K562 (cell line): ENCODE data around the gene AHCYL2. TPM values are rescaled to one million over a fixed set of nuclear protein-coding genes. Genes with fewer than 3 reads are reported as not detected.
"Not testable (repeated sequence)": the region's sequence is repeated elsewhere in the genome, so short reads cannot be mapped to it uniquely, and the experiment has no call there.

Experiments used
- ATAC-seq: fragments of 200-7000 bp; cut with Tn5 transposase; 3 replicates; pipeline ENCODE4 v1.9.1; 2020; ENCODE audit warnings: moderate library complexity
- BruUV-seq: library from RNA; stranded (reverse); fragments of 400-500 nt; replicated peaks from 2 replicates; lab custom pipeline; 2021; lab: Mats Ljungman, UMichigan
- CTCF ChIA-PET: fragments of 300-600 bp; formaldehyde crosslinking; extraction: SDS; loops from one replicate; lab custom pipeline; 2021; ENCODE audit warnings: low intra/inter-chr PET ratio; lab: Yijun Ruan, JAX
- POLR2A ChIA-PET: fragments of 300-600, 350-650 bp; sonication (Branson Sonifier 250); formaldehyde crosslinking; extraction: SDS; loops from one replicate; lab custom pipeline; 2021; ENCODE audit warnings: antibody characterized with exemption, inconsistent platforms; lab: Yijun Ruan, JAX
- DNase-seq, 4 experiments: peaks; one replicate each; pipeline versions ENCODE4 v3.0.0 to v3.0.0-alpha.2; 2011 to 2018; ENCODE audit warnings: low spot score in 3 of 4, mixed read lengths in 3 of 4; ENCODE audit errors: extremely low read depth in 1 of 4
- FAIRE-seq: peaks from 2 replicates; lab custom pipeline; 2011; peaks lifted over from hg19 to GRCh38; lab: Jason Lieb, UNC
- H2AFZ ChIP-seq: 2 replicates; pipeline ENCODE4 v1.6.0; 2011; ENCODE audit warnings: low read depth, low read length, control low read depth, inconsistent platforms
- H3K27ac ChIP-seq: fragments of 200-600 bp; 3 replicates; pipeline ENCODE4 v1.8.0; 2011; ENCODE audit warnings: low read depth, mild to moderate bottlenecking, control low read depth, inconsistent platforms, low read length, moderate library complexity, mixed read lengths; ENCODE audit errors: extremely low read depth
- H3K27me3 ChIP-seq, 2 experiments: fragments of 300-600 bp in 1 of 2; 2 replicates in 1 of 2; 3 replicates in 1 of 2; pipeline versions ENCODE4 v1.6.0 to v1.8.0; 2011; ENCODE audit warnings: inconsistent platforms in 2 of 2, low read length in 2 of 2, mild to moderate bottlenecking in 1 of 2, mixed read lengths in 1 of 2, moderate library complexity in 1 of 2; ENCODE audit not compliant: control insufficient read depth in 2 of 2, insufficient read depth in 2 of 2
- H3K36me3 ChIP-seq: fragments of 300-600 bp; 3 replicates; pipeline ENCODE4 v1.8.0; 2011; ENCODE audit warnings: mild to moderate bottlenecking, low read length, inconsistent platforms; ENCODE audit not compliant: control insufficient read depth, insufficient read depth
- H3K4me1 ChIP-seq, 2 experiments: fragments of 200-600 bp in 1 of 2; replicated peaks in 1 of 2; 2 replicates in 1 of 2; 3 replicates in 1 of 2; pipeline versions ENCODE4 v1.5.1 to v1.8.0; 2011; ENCODE audit warnings: inconsistent platforms in 2 of 2, low read length in 2 of 2, mild to moderate bottlenecking in 1 of 2, mixed read lengths in 1 of 2, moderate library complexity in 1 of 2; ENCODE audit not compliant: control insufficient read depth in 2 of 2, insufficient read depth in 2 of 2
- H3K4me2 ChIP-seq: 2 replicates; pipeline ENCODE4 v1.6.1; 2011; ENCODE audit warnings: low read length, control low read depth, inconsistent platforms, mixed read lengths; ENCODE audit not compliant: insufficient read depth
- H3K4me3 ChIP-seq: fragments of 200-600 bp; sonication (generic), shearing (Covaris generic); 2 replicates; pipeline ENCODE4 v1.5.1; 2016; ENCODE audit warnings: control low read depth, inconsistent platforms
- H3K79me2 ChIP-seq: fragments of 200-600 bp; 3 replicates; pipeline ENCODE4 v1.8.0; 2011; ENCODE audit warnings: low read length, inconsistent platforms; ENCODE audit not compliant: control insufficient read depth, insufficient read depth
- H3K9ac ChIP-seq, 2 experiments: 2 replicates each; pipeline versions ENCODE4 v1.6.0 to v1.6.1; 2011; ENCODE audit warnings: low read depth in 2 of 2, low read length in 2 of 2, control low read depth in 1 of 2, inconsistent platforms in 1 of 2, mild to moderate bottlenecking in 1 of 2, mixed read lengths in 1 of 2; ENCODE audit not compliant: insufficient read depth in 1 of 2
- H3K9me1 ChIP-seq: one replicate; pipeline ENCODE4 v1.6.0; 2011; ENCODE audit warnings: inconsistent platforms, mild to moderate bottlenecking, low read length, moderate library complexity; ENCODE audit not compliant: control insufficient read depth, insufficient read depth
- H3K9me3 ChIP-seq: replicated peaks from 2 replicates; pipeline ENCODE4 v1.5.1; 2011; ENCODE audit warnings: low read depth, low read length, inconsistent platforms; ENCODE audit not compliant: control insufficient read depth, insufficient read depth
- H4K20me1 ChIP-seq: replicated peaks from 2 replicates; pipeline ENCODE4 v1.6.1; 2011; ENCODE audit warnings: low read length, inconsistent platforms, mixed read lengths; ENCODE audit not compliant: control insufficient read depth, insufficient read depth
- GTF2E2 ChIP-seq: fragments of 200-800 bp; sonication (Bioruptor generic); IDR thresholded peaks from 2 replicates; pipeline ENCODE4 v1.6.1; 2016; ENCODE audit warnings: missing genetic modification characterization, missing compliant biosample characterization
- NFE2L1 ChIP-seq: fragments of 450-650 bp; IDR thresholded peaks from 2 replicates; pipeline ENCODE4 v1.6.1; 2016; ENCODE audit warnings: missing genetic modification characterization, low read depth, mild to moderate bottlenecking, missing compliant biosample characterization, moderate library complexity, borderline replicate concordance
- U2AF2 ChIP-seq: fragments of 200-400 bp; formaldehyde crosslinking; optimal IDR thresholded peaks from 2 replicates; pipeline ENCODE3; 2017; ENCODE audit warnings: low read depth, mild to moderate bottlenecking, low read length
- ZNF398 ChIP-seq: fragments of 250-450 bp; sonication (Bioruptor Pico); IDR thresholded peaks from 2 replicates; pipeline ENCODE4 v1.8.0; 2021; ENCODE audit warnings: moderate library complexity, mild to moderate bottlenecking, inconsistent platforms
- WGBS: fragments of 100-300 bp; shearing (Covaris generic); methylation state at CpG from one replicate; pipeline ENCODE4 v1.1.6; 2016; ENCODE audit warnings: low coverage, mixed read lengths; ENCODE audit not compliant: insufficient coverage; ENCODE audit errors: missing lambda C conversion rate; 5-methylcytosine and 5-hydroxymethylcytosine counted together
- in situ Hi-C: fragments of 300-500 bp; cut with MboI; formaldehyde crosslinking; loops from 4 replicates; pipeline ENCODE4 v1.15.0; 2018; ENCODE audit warnings: inconsistent platforms, mixed read lengths
- intact Hi-C: fragments of 100-400 bp; cut with micrococcal nuclease; formaldehyde crosslinking; loops from 2 replicates; pipeline ENCODE4 v1.14.2; 2022
- polyA plus RNA-seq, 8 experiments: library from polyadenylated mRNA; depleted of rRNA in 4 of 8; stranded (reverse) in 5 of 8; unstranded in 3 of 8; fragments of >200 nt; fragmentation: Nextera tagmentation in 2 of 8; fragmentation: Illumina TruSeq in 1 of 8; extraction: Ambion mirVana in 2 of 8; extraction: Trizol in 1 of 8; gene quantifications; 2 replicates each; pipeline versions ENCODE4 v1.2.1 to v1.2.3, GENCODE V29; 2011 to 2014; ENCODE audit warnings: inconsistent platforms in 1 of 8, missing spikeins in 1 of 8
- total RNA-seq, 7 experiments: library from RNA; depleted of rRNA in 6 of 7; stranded (reverse); fragments of >200 nt in 6 of 7; fragmentation: Illumina TruSeq in 2 of 7; extraction: Trizol in 2 of 7; gene quantifications; 2 replicates each; pipeline versions ENCODE4 v1.2.1 to v1.2.3, GENCODE V29; 2011 to 2021; ENCODE audit warnings: low replicate concordance in 1 of 7

The AHCYL2 gene
- total and polyA plus RNA-seq, 9 of the 15 experiments (the other 6 are each of a cell fraction or from before 2014, with no cell fraction given) = 0.93 to 10.5 (median 5.2) TPM

- 23% methylated on average over 5 of the region's 5 CpGs for WGBS
- intact Hi-C loops, CTCF ChIA-PET, H3K9me1 ChIP-seq, H3K4me1 ChIP-seq, H3K27me3 ChIP-seq, FAIRE-seq, ATAC-seq, H4K20me1 ChIP-seq, H3K27ac ChIP-seq, DNase-seq, H3K4me2 ChIP-seq, H3K9ac ChIP-seq, H2AFZ ChIP-seq, H3K4me3 ChIP-seq, BruUV-seq, H3K79me2 ChIP-seq, H3K36me3 ChIP-seq, H3K9me3 ChIP-seq: not testable (repeated sequence)
- in situ Hi-C loops = loop anchor here (25.0 kb wide), 2 partner anchors 284 to 659 kb away; no protein-coding TSS in a partner anchor
- POLR2A ChIA-PET = interaction anchor here (0.7 to 1.2 kb wide), 3 partner anchors 39 to 608 kb away, joined by 3 to 4 read pairs (median 4); no protein-coding TSS in a partner anchor
Observed at GRCh38 chr7:129353104-129353503, 128.3 kb downstream of the AHCYL2 start.

- Histone ChIP-seq H4K20me1 (no peaks in the 10 kb centered on the region), H3K9me1 (no peaks in the 10 kb centered on the region), H3K36me3 (no peaks in the 10 kb centered on the region), H3K27ac (no peak overlapping the region), H3K9ac (no peak overlapping the region), H3K4me2 (no peak overlapping the region), H3K27me3 (no peaks in the 10 kb centered on the region), H3K79me2 (no peaks in the 10 kb centered on the region), H2AFZ (no peak overlapping the region), H3K4me1 (no peaks in the 10 kb centered on the region), H3K9me3 (no peaks in the 10 kb centered on the region), H3K4me3 (no peak overlapping the region)
- ATAC-seq (no peak), DNase-seq (no peak), FAIRE-seq (no peak)
- 23% methylated on average over 5 of the region's 5 CpGs for WGBS
- POLR2A ChIA-PET = interaction anchor here (0.8 to 1.3 kb wide), 3 partner anchors 26 to 1314 kb away, joined by 3 read pairs; partner anchors contain the start of gene COPG2
- BruUV-seq = no TSS peak
- intact Hi-C loops (no loop called here), in situ Hi-C loops (loop anchor here (25.0 kb wide), 2 partner anchors 283 to 658 kb away; no protein-coding TSS in a partner anchor)
- CTCF ChIA-PET = no interaction called here
- no peak for TF ChIP-seq GTF2E2 (tag)
- no peak for TF ChIP-seq NFE2L1 (tag)
- TF ChIP-seq U2AF2 = no peak
- TF ChIP-seq ZNF398 = no peak
Observed at GRCh38 chr7:129354428-129355157, 129.8 kb downstream of the AHCYL2 start.
